CD4-positive, alpha-beta memory T cell (primary cell): ENCODE measurements around the gene MARF1. TPM values are rescaled to one million over a fixed set of nuclear protein-coding genes. Genes with fewer than 3 reads are reported as not detected.
A peak's percentile ranks its signal among the peaks of the same experiment; 100 is the strongest.

ENCODE experiments used
- CTCF ChIA-PET: fragments of 350-600 bp; sonication (Branson Sonifier 250); formaldehyde crosslinking; loops from one replicate; lab custom pipeline; 2021; ENCODE audit warnings: inconsistent platforms; ENCODE audit not compliant: partially characterized antibody; lab: Charles Lee
- POLR2A ChIA-PET: fragments of 350-600 bp; sonication (Branson Sonifier 250); formaldehyde crosslinking; loops from one replicate; lab custom pipeline; 2021; ENCODE audit not compliant: partially characterized antibody; lab: Charles Lee
- DNase-seq, 5 donors: peaks; one replicate each; pipeline versions ENCODE4 v3.0.0 to v3.0.0-alpha.2; 2020 to 2022; ENCODE audit warnings: mixed read lengths in 1 of 5
- H3K27ac ChIP-seq: one replicate; pipeline ENCODE4 v1.7.0; 2013; ENCODE audit warnings: low read depth, low read length
- H3K27me3 ChIP-seq: 2 replicates; pipeline ENCODE4 v1.7.0; 2013; ENCODE audit warnings: mild to moderate bottlenecking, low read length, moderate library complexity; ENCODE audit not compliant: insufficient read depth
- H3K36me3 ChIP-seq: 2 replicates; pipeline ENCODE4 v1.7.0; 2013; ENCODE audit warnings: mild to moderate bottlenecking, low read length, moderate library complexity; ENCODE audit not compliant: insufficient read depth
- H3K4me1 ChIP-seq: 2 replicates; pipeline ENCODE4 v1.7.0; 2013; ENCODE audit warnings: mild to moderate bottlenecking, low read length, moderate library complexity; ENCODE audit not compliant: insufficient read depth
- H3K4me3 ChIP-seq, 2 donors: one replicate each; pipeline ENCODE4 v1.7.0; 2013; ENCODE audit warnings: low read length in 2 of 2, mild to moderate bottlenecking in 1 of 2
- H3K9me3 ChIP-seq, 2 donors: one replicate each; pipeline ENCODE4 v1.7.0; 2013; ENCODE audit warnings: low read length in 2 of 2, control low read depth in 1 of 2; ENCODE audit not compliant: control insufficient read depth in 1 of 2
- H3K27ac Mint-ChIP-seq, 7 donors: one replicate each; pipeline ENCODE4 v1.8.0; 2020 to 2021; ENCODE audit warnings: mixed read lengths in 7 of 7, mild to moderate bottlenecking in 6 of 7, inconsistent platforms in 3 of 7, moderate library complexity in 3 of 7
- H3K27me3 Mint-ChIP-seq, 2 donors: one replicate each; pipeline ENCODE4 v1.8.0; 2020 to 2021; ENCODE audit warnings: mixed read lengths in 2 of 2
- H3K36me3 Mint-ChIP-seq, 2 donors: one replicate each; pipeline ENCODE4 v1.8.0; 2020 to 2021; ENCODE audit warnings: mixed read lengths in 2 of 2, inconsistent platforms in 1 of 2, mild to moderate bottlenecking in 1 of 2
- H3K4me1 Mint-ChIP-seq, 4 donors: one replicate each; pipeline ENCODE4 v1.8.0; 2020 to 2021; ENCODE audit warnings: mixed read lengths in 4 of 4, mild to moderate bottlenecking in 1 of 4
- H3K4me3 Mint-ChIP-seq, 8 donors: one replicate each; pipeline ENCODE4 v1.8.0; 2020 to 2021; ENCODE audit warnings: mixed read lengths in 8 of 8, mild to moderate bottlenecking in 7 of 8, moderate library complexity in 6 of 8, inconsistent platforms in 3 of 8
- H3K9me3 Mint-ChIP-seq, 8 donors: one replicate each; pipeline ENCODE4 v1.8.0; 2020 to 2021; ENCODE audit warnings: mixed read lengths in 8 of 8, mild to moderate bottlenecking in 5 of 8, inconsistent platforms in 3 of 8, moderate library complexity in 1 of 8
- intact Hi-C: fragments of 100-400 bp; cut with micrococcal nuclease; formaldehyde crosslinking; loops from one replicate; pipeline ENCODE4 v1.15.1; 2023
- polyA plus RNA-seq, 2 donors: library from polyadenylated mRNA; unstranded; fragments of 300-500 nt; fragmentation: Illumina TruSeq; gene quantifications; one replicate each; pipeline ENCODE4 v1.2.3, GENCODE V29; 2021
- total RNA-seq, 2 experiments: library from RNA; stranded (reverse); gene quantifications; one replicate each; pipeline ENCODE4 v1.2.3, GENCODE V29; 2021

MARF1 gene
- total and polyA plus RNA-seq, 4 experiments from 2014 or later: 6.8 to 235 (median 121) TPM

DNA sequence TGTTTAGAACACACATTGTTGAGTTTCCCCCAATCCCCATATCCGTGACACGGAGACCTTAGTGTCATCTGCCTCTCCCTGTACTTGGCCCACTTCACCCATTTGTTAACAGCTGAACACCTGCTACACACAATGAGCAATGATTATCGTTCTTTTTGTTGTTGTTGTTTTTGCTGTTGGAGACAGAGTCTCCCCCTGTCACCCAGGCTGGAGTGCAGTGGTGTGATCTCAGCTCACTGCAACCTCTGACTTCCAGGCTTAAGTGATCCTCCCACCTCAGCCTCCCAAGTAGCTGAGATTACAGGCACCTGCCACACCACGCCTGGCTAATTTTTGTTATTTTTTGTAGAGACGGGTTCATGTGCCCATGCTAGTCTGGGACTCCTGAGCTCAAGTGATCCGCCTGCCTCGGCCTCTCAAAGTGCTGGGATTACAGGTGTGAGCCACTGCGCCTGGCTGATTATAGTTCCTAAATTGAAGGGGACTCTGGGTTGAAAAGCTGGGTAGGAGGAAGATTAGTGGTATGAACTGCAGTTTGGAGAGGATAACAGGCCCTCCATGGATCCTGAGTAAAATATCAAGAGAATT, 28.7 kb upstream of the MARF1 start:
- no peaks in the 10 kb centered on the region for H3K9me3 Mint-ChIP-seq
- H3K9me3 ChIP-seq: no peaks in the 10 kb centered on the region
- no peak for DNase-seq
- H3K4me1 Mint-ChIP-seq: peaks cover 31 to 60% (median 43%) of the 10 kb centered on the region in 4 donors
- ChIA-PET POLR2A (interaction anchor here (1.3 to 5.2 kb wide), 5 partner anchors 11 to 81 kb away, joined by 3 to 83 read pairs (median 12); partner anchors contain the start of genes MARF1 and NDE1), CTCF (interaction anchor here (0.6 to 4.5 kb wide), 7 partner anchors 12 to 74 kb away, joined by 3 to 31 read pairs (median 3); partner anchors contain the start of gene MARF1)
- H3K4me3 ChIP-seq: no peak overlapping the region
- peak overlapping the region; percentile 91 for H3K27ac ChIP-seq
- intact Hi-C loops: loop anchor here (1.0 to 2.0 kb wide), 2 partner anchors 21 to 28 kb away; partner anchors contain the start of genes MARF1 and NDE1
- H3K27ac Mint-ChIP-seq: peak overlapping the region; percentile 87 to 99 (median 98)
- no peaks in the 10 kb centered on the region for H3K27me3 ChIP-seq
- H3K4me1 ChIP-seq: peaks cover 51% of the 10 kb centered on the region
- peaks cover 32% of the 10 kb centered on the region for H3K36me3 ChIP-seq
- peak overlapping the region in 4 of 8 donors; percentile 6 to 80 (median 19) for H3K4me3 Mint-ChIP-seq
- H3K27me3 Mint-ChIP-seq: no peaks in the 10 kb centered on the region
- peaks cover 17 to 51% of the 10 kb centered on the region in 2 donors for H3K36me3 Mint-ChIP-seq

DNA sequence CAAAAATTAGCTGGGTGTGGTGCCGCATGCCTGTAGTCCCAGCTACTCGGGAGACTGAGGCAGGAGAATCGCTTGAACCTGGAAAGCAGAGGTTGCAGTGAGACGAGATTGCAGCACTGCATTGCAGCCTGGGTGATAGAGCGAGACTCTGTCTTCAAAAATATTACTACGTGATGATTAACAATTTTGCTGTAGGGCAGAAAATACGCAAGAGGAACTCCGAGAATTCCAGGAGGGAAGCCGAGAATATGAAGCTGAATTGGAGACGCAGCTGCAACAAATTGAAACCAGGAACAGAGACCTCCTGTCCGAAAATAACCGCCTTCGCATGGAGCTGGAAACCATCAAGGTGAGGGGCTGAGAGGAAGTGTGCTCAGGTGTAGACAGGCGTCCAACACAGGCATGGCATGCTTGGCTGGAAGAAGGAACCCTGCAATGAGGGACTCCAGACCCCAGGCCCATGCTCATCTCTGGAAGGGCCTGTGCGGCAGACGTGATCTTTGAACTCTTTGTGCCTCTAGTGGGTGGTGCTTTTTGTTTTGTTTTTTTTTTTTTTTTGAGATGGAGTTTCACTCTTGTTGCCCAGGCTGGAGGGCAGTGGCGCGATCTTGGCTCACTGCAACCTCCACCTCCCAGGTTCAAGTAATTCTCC, 24.3 kb upstream of the MARF1 start:
- Mint-ChIP-seq H3K4me1 (peaks cover 14 to 32% (median 19%) of the 10 kb centered on the region in 4 donors), H3K27ac (peak overlapping the region in 2 of 7 donors; percentile 51 to 81), H3K4me3 (no peak overlapping the region), H3K9me3 (no peaks in the 10 kb centered on the region), H3K27me3 (no peaks in the 10 kb centered on the region), H3K36me3 (peaks cover 27 to 57% of the 10 kb centered on the region in 2 donors)
- intact Hi-C loops: no loop called here
- CTCF ChIA-PET: no interaction called here
- DNase-seq: no peak
- POLR2A ChIA-PET: interaction anchor here (0.6 to 1.4 kb wide), 2 partner anchors 16 to 31 kb away, joined by 3 read pairs; no protein-coding TSS in a partner anchor
- Histone ChIP-seq H3K27ac (no peak overlapping the region), H3K9me3 (no peaks in the 10 kb centered on the region), H3K4me3 (no peak overlapping the region), H3K27me3 (no peaks in the 10 kb centered on the region), H3K36me3 (peaks cover 53% of the 10 kb centered on the region), H3K4me1 (peaks cover 13% of the 10 kb centered on the region)

DNA sequence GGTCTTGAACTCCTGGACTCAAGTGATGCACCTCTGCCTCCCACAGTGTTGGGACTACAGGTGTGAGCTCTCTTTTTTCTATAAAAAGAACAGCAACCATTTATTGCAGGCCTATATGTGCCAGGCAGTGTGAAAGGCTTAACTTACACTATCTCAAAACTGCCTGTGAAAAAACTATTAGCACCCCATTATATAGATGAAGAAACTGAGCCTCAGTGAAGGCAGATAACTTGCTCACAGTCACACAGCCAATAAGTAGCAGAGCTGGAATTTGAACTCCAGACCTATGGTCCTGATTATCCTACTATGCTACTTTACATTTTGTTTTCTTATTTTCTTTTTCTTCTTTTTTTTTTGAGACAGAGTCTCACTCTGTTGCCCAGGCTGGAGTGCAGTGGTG, 22.2 kb upstream of the MARF1 start:
- Histone ChIP-seq H3K27me3 (no peaks in the 10 kb centered on the region), H3K36me3 (peaks cover 57% of the 10 kb centered on the region), H3K4me1 (peaks cover 15% of the 10 kb centered on the region), H3K4me3 (no peak overlapping the region), H3K9me3 (no peaks in the 10 kb centered on the region), H3K27ac (no peak overlapping the region)
- Mint-ChIP-seq H3K36me3 (peaks cover 31 to 55% of the 10 kb centered on the region in 2 donors), H3K4me3 (no peak overlapping the region), H3K27ac (no peak overlapping the region), H3K9me3 (peaks cover 0 to 2% (median 0%) of the 10 kb centered on the region in 8 donors), H3K27me3 (no peaks in the 10 kb centered on the region), H3K4me1 (peaks cover 12 to 29% (median 23%) of the 10 kb centered on the region in 4 donors)
- DNase-seq: no peak
- ChIA-PET CTCF (interaction anchor here (0.6 to 5.4 kb wide), 5 partner anchors 19 to 467 kb away, joined by 3 to 25 read pairs (median 3); partner anchors contain the start of gene MARF1), POLR2A (interaction anchor here (1.1 kb wide), 1 partner anchor 22 kb away, joined by 3 read pairs; no protein-coding TSS in a partner anchor)
- intact Hi-C loops: no loop called here

- POLR2A ChIA-PET: interaction anchor here (0.6 to 6.4 kb wide), 5 partner anchors 10 to 24 kb away, joined by 3 to 54 read pairs (median 3); partner anchors contain the start of genes MARF1 and NDE1
- Histone ChIP-seq H3K9me3 (no peaks in the 10 kb centered on the region), H3K4me1 (peaks cover 50% of the 10 kb centered on the region), H3K4me3 (no peak overlapping the region), H3K27ac (peak overlapping the region; percentile 16), H3K27me3 (no peaks in the 10 kb centered on the region), H3K36me3 (peaks cover 13% of the 10 kb centered on the region)
- Mint-ChIP-seq H3K27ac (peak overlapping the region; percentile 48 to 94 (median 83)), H3K9me3 (peaks cover 0 to 2% (median 0%) of the 10 kb centered on the region in 8 donors), H3K36me3 (peaks cover 18 to 49% of the 10 kb centered on the region in 2 donors), H3K4me3 (peak overlapping the region in 3 of 8 donors; percentile 5 to 46 (median 6)), H3K27me3 (no peaks in the 10 kb centered on the region), H3K4me1 (peaks cover 36 to 65% (median 54%) of the 10 kb centered on the region in 4 donors)
- CTCF ChIA-PET: interaction anchor here (0.7 to 2.9 kb wide), 4 partner anchors 9 to 17 kb away, joined by 3 to 13 read pairs (median 7); partner anchors contain the start of gene MARF1
- intact Hi-C loops: no loop called here
- DNase-seq: no peak
Measured at GRCh38 chr16:15660203-15660601, 17.2 kb upstream of the MARF1 start.

- Mint-ChIP-seq H3K9me3 (peaks cover 0 to 2% (median 0%) of the 10 kb centered on the region in 8 donors), H3K4me1 (peaks cover 40 to 72% (median 60%) of the 10 kb centered on the region in 4 donors), H3K36me3 (peaks cover 18 to 47% of the 10 kb centered on the region in 2 donors), H3K4me3 (peak overlapping the region in 6 of 8 donors; percentile 17 to 74 (median 62)), H3K27me3 (no peaks in the 10 kb centered on the region), H3K27ac (peak overlapping the region; percentile 83 to 94 (median 92))
- ChIA-PET POLR2A (interaction anchor here (0.9 to 6.4 kb wide), 6 partner anchors 8 to 16 kb away, joined by 3 to 54 read pairs (median 4); partner anchors contain the start of genes MARF1 and NDE1), CTCF (interaction anchor here (1.3 to 2.9 kb wide), 4 partner anchors 10 to 47 kb away, joined by 3 to 13 read pairs (median 6); partner anchors contain the start of gene MARF1)
- peak overlapping the region; percentile 36 for H3K27ac ChIP-seq
- peaks cover 5% of the 10 kb centered on the region for H3K36me3 ChIP-seq
- no peaks in the 10 kb centered on the region for H3K27me3 ChIP-seq
- no peaks in the 10 kb centered on the region for H3K9me3 ChIP-seq
- H3K4me1 ChIP-seq: peaks cover 64% of the 10 kb centered on the region
- intact Hi-C loops: loop anchor here (1.0 kb wide), 1 partner anchor 8 kb away; the partner anchor contains the start of gene NDE1
- no peak for DNase-seq
- no peak overlapping the region for H3K4me3 ChIP-seq
Measured at GRCh38 chr16:15658556-15658955, 15.6 kb upstream of the MARF1 start.

DNA sequence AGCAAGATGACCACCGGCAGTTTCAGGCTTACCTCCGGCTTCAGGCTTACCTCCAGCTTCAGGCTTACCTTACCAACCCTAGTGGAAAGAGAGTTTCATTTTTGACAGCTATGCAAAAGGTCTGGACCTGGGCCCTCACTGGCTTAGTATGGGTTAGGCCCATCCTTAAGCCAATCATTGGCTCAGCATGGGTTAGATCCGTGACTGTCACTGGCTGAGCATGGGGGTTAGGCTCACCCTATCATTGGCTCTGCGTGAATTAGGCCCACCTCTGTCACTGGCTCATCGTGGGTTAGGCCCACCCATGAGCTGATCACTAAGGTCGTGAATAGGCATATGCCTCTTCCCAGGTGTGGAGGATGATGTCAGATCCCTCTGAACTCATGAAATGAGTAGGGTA, 15.2 kb upstream of the MARF1 start:
- Mint-ChIP-seq H3K4me1 (peaks cover 43 to 73% (median 61%) of the 10 kb centered on the region in 4 donors), H3K27me3 (no peaks in the 10 kb centered on the region), H3K27ac (peak overlapping the region; percentile 77 to 87 (median 79)), H3K4me3 (peak overlapping the region in 2 of 8 donors; percentile 13 to 23), H3K36me3 (peaks cover 17 to 47% of the 10 kb centered on the region in 2 donors), H3K9me3 (peaks cover 0 to 2% (median 0%) of the 10 kb centered on the region in 8 donors)
- CTCF ChIA-PET: interaction anchor here (0.7 to 2.9 kb wide), 4 partner anchors 12 to 47 kb away, joined by 3 to 13 read pairs (median 6); partner anchors contain the start of gene MARF1
- no peak overlapping the region for H3K27ac ChIP-seq
- no peak for DNase-seq
- H3K27me3 ChIP-seq: no peaks in the 10 kb centered on the region
- peaks cover 5% of the 10 kb centered on the region for H3K36me3 ChIP-seq
- H3K4me3 ChIP-seq: no peak overlapping the region
- H3K9me3 ChIP-seq: no peaks in the 10 kb centered on the region
- POLR2A ChIA-PET: interaction anchor here (0.9 to 6.4 kb wide), 6 partner anchors 8 to 15 kb away, joined by 3 to 54 read pairs (median 4); partner anchors contain the start of genes MARF1 and NDE1
- intact Hi-C loops: loop anchor here (1.0 kb wide), 1 partner anchor 8 kb away; the partner anchor contains the start of gene NDE1
- peaks cover 68% of the 10 kb centered on the region for H3K4me1 ChIP-seq
